ENCODE results near the gene PRAC1. TPM values are rescaled to one million over a fixed set of nuclear protein-coding genes. Genes with fewer than 3 reads are reported as not detected.

The PRAC1 gene
- total and polyA plus RNA-seq, 10 of the 15 experiments (the other 5 are each of a cell fraction or from before 2014, with no cell fraction given), result not detected

DNA sequence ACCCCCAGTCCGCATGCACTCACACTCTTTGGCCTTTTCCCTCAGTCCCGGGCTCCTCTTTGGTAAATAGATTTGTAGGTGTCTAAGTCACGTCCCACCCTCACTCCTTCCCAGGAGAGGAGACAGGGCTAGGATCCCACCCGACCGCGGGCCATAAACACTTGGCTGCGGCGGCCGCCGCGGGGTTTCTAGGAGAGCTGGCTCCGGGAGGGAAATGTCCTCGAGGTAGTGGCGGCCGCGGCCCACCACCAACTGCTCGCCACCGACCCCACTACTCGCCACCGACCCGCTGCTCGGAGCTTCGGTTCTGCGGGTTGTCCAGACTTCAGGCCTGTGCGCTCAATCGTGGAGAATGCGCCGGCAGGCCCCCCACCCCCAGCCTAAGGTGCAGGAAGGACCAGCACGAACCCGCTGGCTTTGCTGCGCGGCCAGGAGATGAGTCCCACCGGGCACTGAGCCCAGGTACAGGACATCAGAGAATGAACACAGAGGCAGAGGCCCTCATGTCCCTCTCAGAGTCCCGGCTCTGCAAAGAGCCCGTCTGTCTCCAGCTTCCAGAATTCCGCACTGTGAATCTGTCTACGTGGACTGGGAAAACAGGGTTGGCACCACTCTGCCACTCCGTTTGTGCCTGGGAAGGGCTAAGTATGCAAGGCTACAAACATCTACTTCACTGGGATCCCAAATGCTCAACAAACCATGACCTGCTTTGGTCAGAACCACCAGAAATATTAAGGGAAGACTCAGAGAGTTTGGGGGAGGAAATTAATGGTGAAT, 3.2 kb upstream of the PRAC1 start:
- H3K27ac ChIP-seq (ENCODE audit: control insufficient read depth, insufficient read depth), result no peak overlapping the region
- intact Hi-C loops (cut with micrococcal nuclease; ENCODE audit: unreplicated experiment), result no loop called here
- BruUV-seq (replicated peaks), result no TSS peak
- ATAC-seq (no peak), DNase-seq (ENCODE audit: low read depth, low spot score) (no peak), FAIRE-seq (no peak)
- WGBS (ENCODE audit: insufficient coverage, insufficient replicate concordance, low lambda C conversion rate, missing lambda C conversion rate), result 14% methylated on average over 38 of the region's 38 CpGs
- no peaks in the 10 kb centered on the region; the same call in 1 of the 2 replicates for H3K4me1 ChIP-seq (ENCODE audit: control insufficient read depth, insufficient read depth, low read length)
- POLR2A ChIA-PET, result no interaction called here
- peaks cover 28 to 48% of the 10 kb centered on the region in 2 experiments for H3K27me3 ChIP-seq (replicated peaks in 1 of 2; ENCODE audit: control insufficient read depth in 2 of 2, insufficient read depth in 2 of 2, low read length in 1 of 2)
- no peak overlapping the region for H3K4me2 ChIP-seq (ENCODE audit: control insufficient read depth, insufficient read depth)
- H4K20me1 ChIP-seq (ENCODE audit: control insufficient read depth, insufficient read depth), result no peaks in the 10 kb centered on the region
- H3K9ac ChIP-seq (ENCODE audit: control insufficient read depth, insufficient read depth, low read length), result no peak overlapping the region
- SMC1A ChIA-PET (ENCODE audit: uncharacterized antibody, unreplicated experiment), result interaction anchor here (1.0 to 3.9 kb wide), 7 partner anchors 16 to 154 kb away, joined by 3 to 26 read pairs (median 6); no protein-coding TSS in a partner anchor
- TF ChIP-seq NFYA (IDR thresholded peaks at IDR 0.05; ENCODE audit: borderline replicate concordance, low read depth, low read length), result no peak
- no peak for TF ChIP-seq SP1 (IDR thresholded peaks at IDR 0.05; ENCODE audit: low read depth, low read length)
- TF ChIP-seq YY1 (IDR thresholded peaks at IDR 0.05; ENCODE audit: low read depth, low read length), result no peak
- peak; percentile 87 for TF ChIP-seq SUZ12 (IDR thresholded peaks at IDR 0.05; ENCODE audit: unreplicated experiment)
- no peaks in the 10 kb centered on the region for H3K79me2 ChIP-seq (ENCODE audit: control insufficient read depth, insufficient read depth, low read length)
- H3K9me3 ChIP-seq (replicated peaks; ENCODE audit: control insufficient read depth, insufficient read depth, low read length), result no peaks in the 10 kb centered on the region
- no peak overlapping the region for H2AFZ ChIP-seq (ENCODE audit: control insufficient read depth, low read depth, low read length)
- no peak overlapping the region for H3K4me3 ChIP-seq
- CTCF ChIA-PET, result interaction anchor here (0.6 to 7.5 kb wide), 21 partner anchors 15 to 338 kb away, joined by 3 to 108 read pairs (median 5); no protein-coding TSS in a partner anchor
- RAD21 ChIA-PET (ENCODE audit: unreplicated experiment), result interaction anchor here (0.6 to 5.5 kb wide), 9 partner anchors 46 to 529 kb away, joined by 3 to 67 read pairs (median 5); no protein-coding TSS in a partner anchor
- H3K36me3 ChIP-seq (ENCODE audit: control insufficient read depth in 2 of 2, insufficient read depth in 2 of 2, low read length in 1 of 2), result no peaks in the 10 kb centered on the region
- in situ Hi-C loops (cut with MboI), result loop anchor here (5.0 kb wide), 1 partner anchor 157 kb away; no protein-coding TSS in a partner anchor

DNA sequence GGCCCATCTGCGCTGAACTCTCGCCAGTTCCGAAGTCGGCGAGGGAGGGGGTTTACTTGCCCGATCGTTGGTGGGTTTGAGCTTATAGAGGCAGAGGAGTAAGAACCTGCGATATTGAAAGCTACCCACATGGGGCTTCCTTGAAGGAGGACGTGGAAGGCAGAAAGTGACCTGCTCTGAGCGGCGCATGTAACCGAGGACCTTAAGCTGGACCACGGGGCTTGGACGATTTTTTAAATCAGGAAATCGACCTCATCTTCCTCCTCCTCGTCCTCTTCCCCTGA, 2.6 kb upstream of the PRAC1 start:
- WGBS (ENCODE audit: insufficient coverage, insufficient replicate concordance, low lambda C conversion rate, missing lambda C conversion rate), result 9% methylated on average over 16 of the region's 16 CpGs
- Histone ChIP-seq H3K27me3 (replicated peaks in 1 of 2; ENCODE audit: control insufficient read depth in 2 of 2, insufficient read depth in 2 of 2, low read length in 1 of 2) (peaks cover 32 to 54% of the 10 kb centered on the region in 2 experiments), H3K9ac (ENCODE audit: control insufficient read depth, insufficient read depth, low read length) (no peak overlapping the region), H3K79me2 (ENCODE audit: control insufficient read depth, insufficient read depth, low read length) (no peaks in the 10 kb centered on the region), H3K9me3 (replicated peaks; ENCODE audit: control insufficient read depth, insufficient read depth, low read length) (no peaks in the 10 kb centered on the region; the same call in 2 of the 3 replicates), H3K36me3 (ENCODE audit: control insufficient read depth in 2 of 2, insufficient read depth in 2 of 2, low read length in 1 of 2) (no peaks in the 10 kb centered on the region), H3K4me2 (ENCODE audit: control insufficient read depth, insufficient read depth) (no peak overlapping the region), H3K4me3 (no peak overlapping the region), H2AFZ (ENCODE audit: control insufficient read depth, low read depth, low read length) (no peak overlapping the region), H3K27ac (ENCODE audit: control insufficient read depth, insufficient read depth) (no peak overlapping the region), H3K4me1 (ENCODE audit: control insufficient read depth, insufficient read depth, low read length) (no peaks in the 10 kb centered on the region; the same call in 1 of the 2 replicates), H4K20me1 (ENCODE audit: control insufficient read depth, insufficient read depth) (no peaks in the 10 kb centered on the region)
- no peak for DNase-seq (ENCODE audit: low read depth, low spot score)
- no peak; the same call in 2 of the 3 replicates for ATAC-seq
- SMC1A ChIA-PET (ENCODE audit: uncharacterized antibody, unreplicated experiment), result interaction anchor here (1.0 to 3.9 kb wide), 7 partner anchors 15 to 154 kb away, joined by 3 to 26 read pairs (median 6); no protein-coding TSS in a partner anchor
- BruUV-seq (replicated peaks), result no TSS peak
- no peak for FAIRE-seq
- RAD21 ChIA-PET (ENCODE audit: unreplicated experiment), result interaction anchor here (0.6 to 5.5 kb wide), 10 partner anchors 46 to 530 kb away, joined by 3 to 67 read pairs (median 4); no protein-coding TSS in a partner anchor
- TF ChIP-seq HCFC1 (IDR thresholded peaks at IDR 0.05; ENCODE audit: low read length) (no peak), SREBF2 (IDR thresholded peaks at IDR 0.05; ENCODE audit: low read length) (no peak), BACH1 (IDR thresholded peaks at IDR 0.05; ENCODE audit: borderline replicate concordance) (no peak), ZBED1 (IDR thresholded peaks at IDR 0.05; ENCODE audit: borderline replicate concordance) (no peak), DPF2 (IDR thresholded peaks at IDR 0.05) (no peak), NFYB (IDR thresholded peaks at IDR 0.05; ENCODE audit: insufficient read depth, low read depth, low read length) (no peak), HDAC2 (IDR thresholded peaks at IDR 0.05) (no peak), STAT1 (conservative IDR thresholded peaks at IDR 0.05) (no peak)
- TF ChIP-seq, protein P1, sequence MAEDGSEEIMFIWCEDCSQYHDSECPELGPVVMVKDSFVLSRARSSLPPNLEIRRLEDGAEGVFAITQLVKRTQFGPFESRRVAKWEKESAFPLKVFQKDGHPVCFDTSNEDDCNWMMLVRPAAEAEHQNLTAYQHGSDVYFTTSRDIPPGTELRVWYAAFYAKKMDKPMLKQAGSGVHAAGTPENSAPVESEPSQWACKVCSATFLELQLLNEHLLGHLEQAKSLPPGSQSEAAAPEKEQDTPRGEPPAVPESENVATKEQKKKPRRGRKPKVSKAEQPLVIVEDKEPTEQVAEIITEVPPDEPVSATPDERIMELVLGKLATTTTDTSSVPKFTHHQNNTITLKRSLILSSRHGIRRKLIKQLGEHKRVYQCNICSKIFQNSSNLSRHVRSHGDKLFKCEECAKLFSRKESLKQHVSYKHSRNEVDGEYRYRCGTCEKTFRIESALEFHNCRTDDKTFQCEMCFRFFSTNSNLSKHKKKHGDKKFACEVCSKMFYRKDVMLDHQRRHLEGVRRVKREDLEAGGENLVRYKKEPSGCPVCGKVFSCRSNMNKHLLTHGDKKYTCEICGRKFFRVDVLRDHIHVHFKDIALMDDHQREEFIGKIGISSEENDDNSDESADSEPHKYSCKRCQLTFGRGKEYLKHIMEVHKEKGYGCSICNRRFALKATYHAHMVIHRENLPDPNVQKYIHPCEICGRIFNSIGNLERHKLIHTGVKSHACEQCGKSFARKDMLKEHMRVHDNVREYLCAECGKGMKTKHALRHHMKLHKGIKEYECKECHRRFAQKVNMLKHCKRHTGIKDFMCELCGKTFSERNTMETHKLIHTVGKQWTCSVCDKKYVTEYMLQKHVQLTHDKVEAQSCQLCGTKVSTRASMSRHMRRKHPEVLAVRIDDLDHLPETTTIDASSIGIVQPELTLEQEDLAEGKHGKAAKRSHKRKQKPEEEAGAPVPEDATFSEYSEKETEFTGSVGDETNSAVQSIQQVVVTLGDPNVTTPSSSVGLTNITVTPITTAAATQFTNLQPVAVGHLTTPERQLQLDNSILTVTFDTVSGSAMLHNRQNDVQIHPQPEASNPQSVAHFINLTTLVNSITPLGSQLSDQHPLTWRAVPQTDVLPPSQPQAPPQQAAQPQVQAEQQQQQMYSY (CRISPR knock-in tag; IDR thresholded peaks at IDR 0.05), result no peak
- CTCF ChIA-PET, result interaction anchor here (0.8 to 7.5 kb wide), 19 partner anchors 15 to 338 kb away, joined by 3 to 108 read pairs (median 5); no protein-coding TSS in a partner anchor
- in situ Hi-C loops (cut with MboI) (loop anchor here (5.0 kb wide), 1 partner anchor 157 kb away; no protein-coding TSS in a partner anchor), intact Hi-C loops (cut with micrococcal nuclease; ENCODE audit: unreplicated experiment) (no loop called here)
- POLR2A ChIA-PET, result no interaction called here

All from GM12878 (cell line).